Measurements from ENCODE around the gene WDR46. TPM values are rescaled to one million over a fixed set of nuclear protein-coding genes. Genes with fewer than 3 reads are reported as not detected.

Gene WDR46
- total RNA-seq, 2 experiments from 2014 or later = 63.5 to 69.4 TPM

DNA sequence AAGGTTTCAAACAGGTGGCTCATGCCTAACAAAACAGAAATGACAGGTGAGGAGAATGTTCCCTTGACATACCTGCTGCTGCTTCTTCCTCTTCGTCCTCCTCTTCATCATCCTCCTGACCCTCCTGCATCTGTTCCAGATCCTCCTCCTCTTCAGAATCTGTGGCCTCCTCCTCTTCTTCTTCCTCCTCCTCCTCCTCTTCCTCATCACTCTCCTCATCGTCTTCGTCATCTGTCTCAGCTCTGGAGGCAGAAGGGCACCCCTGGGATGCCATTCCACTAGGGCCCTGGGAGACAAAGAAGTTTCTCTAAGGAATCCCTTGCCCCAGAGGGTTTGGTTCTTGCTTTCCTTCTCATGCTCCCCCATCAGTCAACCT is 30.9 kb upstream of the WDR46 start:
- intact Hi-C loops (cut with DNase I, micrococcal nuclease) = loop anchor here (5.0 to 10.0 kb wide), 3 partner anchors 255 to 1143 kb away; partner anchors contain the start of genes AGPAT1 (in 1 of the 2), HMGA1 (in 1 of the 2) and RNF5 (in 1 of the 2)
- no peak for ATAC-seq
- Mint-ChIP-seq H3K9me3 (ENCODE audit: low read depth) (no peaks in the 10 kb centered on the region), H3K27ac (peak overlapping the region; percentile 55), H3K4me1 (peaks cover 74% of the 10 kb centered on the region), H3K36me3 (ENCODE audit: low read depth) (peaks cover 37% of the 10 kb centered on the region), H3K27me3 (no peaks in the 10 kb centered on the region), H3K4me3 (peak overlapping the region; percentile 80)
- POLR2A ChIA-PET = no interaction called here
- CTCF ChIA-PET = no interaction called here
- no peak for DNase-seq

DNA sequence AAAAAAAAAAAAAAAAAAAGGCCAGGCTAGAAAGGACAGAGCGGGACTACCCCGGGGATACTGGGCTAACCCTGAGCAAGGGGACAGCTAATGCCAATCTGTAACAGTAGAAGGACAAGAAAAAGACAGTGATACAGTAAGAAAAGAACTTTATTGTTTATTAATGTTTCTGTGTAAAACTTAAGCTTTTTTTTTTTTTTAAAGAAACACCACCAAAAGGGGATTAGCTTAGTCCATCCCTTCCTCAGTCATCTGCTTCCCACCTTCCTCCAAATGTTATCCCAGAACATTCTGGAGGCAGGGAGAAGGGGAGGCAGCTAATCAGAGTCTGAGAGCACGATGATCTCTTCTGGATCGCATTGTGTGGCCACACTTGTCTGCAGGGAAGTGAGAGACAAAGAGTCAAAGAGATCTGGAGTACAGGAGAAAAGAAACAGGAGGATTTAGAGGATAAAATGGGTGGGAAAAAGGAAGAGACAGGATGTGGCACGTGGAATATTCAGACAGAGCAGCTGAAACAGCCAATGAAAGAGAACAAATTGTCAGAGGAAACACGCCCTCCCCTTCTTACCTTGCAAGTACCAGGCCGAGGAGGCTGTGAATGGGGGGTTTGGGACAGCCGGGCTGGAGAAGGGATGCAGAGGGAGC is 29.5 kb upstream of the WDR46 start:
- no peaks in the 10 kb centered on the region for H3K27me3 Mint-ChIP-seq
- ATAC-seq = no peak
- intact Hi-C loops (cut with DNase I, micrococcal nuclease) = loop anchor here (1.0 to 10.0 kb wide), 4 partner anchors 253 to 1141 kb away; partner anchors contain the start of genes AGPAT1 (in 1 of the 2), HMGA1 (in 1 of the 2) and RNF5 (in 1 of the 2)

DNA sequence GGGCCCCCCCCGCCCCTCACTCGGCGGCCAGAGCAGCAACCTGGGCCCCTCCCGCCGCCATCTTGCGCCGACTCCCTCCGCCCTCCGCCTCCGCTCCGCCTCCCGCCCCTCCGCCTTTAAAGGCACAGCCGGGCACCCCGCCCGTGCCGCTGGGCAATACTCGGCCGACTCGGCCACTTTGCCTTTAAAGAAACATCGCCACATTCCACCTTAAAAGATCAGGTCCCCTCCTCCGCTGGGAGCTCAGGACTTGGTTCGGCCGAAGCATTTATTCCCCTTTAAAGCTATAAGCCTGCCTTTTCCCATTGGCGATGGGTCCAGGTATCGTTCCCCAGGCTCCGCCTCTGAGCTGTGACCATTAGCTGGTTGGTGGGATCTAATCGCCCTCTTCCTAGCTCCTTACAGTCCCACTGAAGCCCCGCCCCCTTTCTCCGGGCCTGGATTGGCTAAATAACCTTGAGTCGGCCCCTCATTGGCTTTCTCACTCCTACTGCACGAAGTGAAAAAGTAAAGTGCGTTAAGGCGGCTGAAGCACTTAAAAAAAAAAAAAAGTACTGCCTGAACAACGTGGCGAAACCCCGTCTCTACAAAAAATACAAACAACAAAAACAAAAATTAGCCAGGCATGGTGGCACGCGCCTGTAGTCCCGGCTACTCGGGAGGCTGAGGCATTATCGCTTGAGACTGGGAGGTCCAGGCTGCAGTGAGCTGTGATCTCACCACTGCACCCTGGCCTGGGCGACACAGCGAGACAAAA is 28.8 kb upstream of the WDR46 start, which contains the start of gene ZBTB22:
Gene ZBTB22 (minus strand): TSS at position 76 of the 757 bp plus-strand sequence. CDS start 828 bp downstream, outside the sequence.
- POLR2A ChIA-PET = interaction anchor here (0.6 to 2.0 kb wide), 11 partner anchors 18 to 1714 kb away, joined by 3 to 10 read pairs (median 5); partner anchors contain the start of genes B3GALT4, PFDN6, RGL2 and RING1
- intact Hi-C loops (cut with DNase I, micrococcal nuclease) = loop anchor here (1.0 to 10.0 kb wide), 9 partner anchors 46 to 1141 kb away; partner anchors contain the start of genes AGPAT1 (in 1 of the 2), CUTA (in 1 of the 2), HMGA1 (in 1 of the 2) and RNF5 (in 1 of the 2)
- no peaks in the 10 kb centered on the region for H3K9me3 Mint-ChIP-seq (ENCODE audit: low read depth)
- H3K36me3 Mint-ChIP-seq (ENCODE audit: low read depth) = peaks cover 48% of the 10 kb centered on the region
- CTCF ChIA-PET = interaction anchor here (0.8 to 3.0 kb wide), 9 partner anchors 12 to 100 kb away, joined by 3 to 13 read pairs (median 3); partner anchors contain the start of genes B3GALT4, CUTA and RGL2
- H3K27me3 Mint-ChIP-seq = no peaks in the 10 kb centered on the region
- H3K4me3 Mint-ChIP-seq = peak within 1 kb of the TSS; percentile 80
- ATAC-seq = peak; percentile 69
- H3K27ac Mint-ChIP-seq = peak within 1 kb of the TSS; percentile 93
- DNase-seq = peak; percentile 98
- peaks cover 70% of the 10 kb centered on the region for H3K4me1 Mint-ChIP-seq

More for the DNA sequence above, 29.5 kb upstream of the WDR46 start:
- ChIA-PET CTCF (interaction anchor here (0.9 to 3.0 kb wide), 6 partner anchors 11 to 68 kb away, joined by 3 to 13 read pairs (median 4); partner anchors contain the start of genes B3GALT4 and RGL2), POLR2A (interaction anchor here (1.0 to 2.0 kb wide), 5 partner anchors 19 to 243 kb away, joined by 3 to 10 read pairs (median 7); partner anchors contain the start of genes B3GALT4, RGL2, RING1 and RPS18)
- Mint-ChIP-seq H3K4me1 (peaks cover 72% of the 10 kb centered on the region), H3K9me3 (ENCODE audit: low read depth) (no peaks in the 10 kb centered on the region), H3K36me3 (ENCODE audit: low read depth) (peaks cover 41% of the 10 kb centered on the region), H3K27ac (peak overlapping the region; percentile 93), H3K4me3 (peak overlapping the region; percentile 80)
- no peak for DNase-seq

DNA sequence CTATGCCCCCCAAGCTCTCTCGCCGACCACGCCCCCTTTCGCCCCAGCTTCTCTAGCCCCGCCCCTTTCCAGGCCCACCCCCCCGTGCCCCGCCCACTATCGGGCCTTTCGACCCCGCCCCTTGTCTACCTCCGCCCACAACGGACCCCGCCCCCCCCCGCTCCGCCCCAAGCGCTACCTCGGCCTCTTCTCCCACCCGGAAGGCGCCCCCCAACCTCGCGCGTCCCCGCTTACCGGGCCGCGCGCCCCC is 28.3 kb upstream of the WDR46 start:
- Mint-ChIP-seq H3K9me3 (ENCODE audit: low read depth) (no peaks in the 10 kb centered on the region), H3K36me3 (ENCODE audit: low read depth) (peaks cover 52% of the 10 kb centered on the region), H3K4me3 (peak overlapping the region; percentile 80), H3K4me1 (peaks cover 73% of the 10 kb centered on the region), H3K27me3 (no peaks in the 10 kb centered on the region), H3K27ac (peak overlapping the region; percentile 63)
- ATAC-seq (no peak), DNase-seq (no peak)
- CTCF ChIA-PET = interaction anchor here (0.8 to 3.0 kb wide), 8 partner anchors 12 to 101 kb away, joined by 3 to 13 read pairs (median 3); partner anchors contain the start of genes B3GALT4, CUTA and RGL2
- intact Hi-C loops (cut with DNase I, micrococcal nuclease) = loop anchor here (1.0 to 10.0 kb wide), 8 partner anchors 45 to 1140 kb away; partner anchors contain the start of genes AGPAT1 (in 1 of the 2), CUTA (in 1 of the 2), HMGA1 (in 1 of the 2) and RNF5 (in 1 of the 2)
- POLR2A ChIA-PET = interaction anchor here (0.6 to 2.0 kb wide), 8 partner anchors 18 to 1714 kb away, joined by 3 to 10 read pairs (median 6); partner anchors contain the start of genes B3GALT4, RGL2 and RING1

DNA sequence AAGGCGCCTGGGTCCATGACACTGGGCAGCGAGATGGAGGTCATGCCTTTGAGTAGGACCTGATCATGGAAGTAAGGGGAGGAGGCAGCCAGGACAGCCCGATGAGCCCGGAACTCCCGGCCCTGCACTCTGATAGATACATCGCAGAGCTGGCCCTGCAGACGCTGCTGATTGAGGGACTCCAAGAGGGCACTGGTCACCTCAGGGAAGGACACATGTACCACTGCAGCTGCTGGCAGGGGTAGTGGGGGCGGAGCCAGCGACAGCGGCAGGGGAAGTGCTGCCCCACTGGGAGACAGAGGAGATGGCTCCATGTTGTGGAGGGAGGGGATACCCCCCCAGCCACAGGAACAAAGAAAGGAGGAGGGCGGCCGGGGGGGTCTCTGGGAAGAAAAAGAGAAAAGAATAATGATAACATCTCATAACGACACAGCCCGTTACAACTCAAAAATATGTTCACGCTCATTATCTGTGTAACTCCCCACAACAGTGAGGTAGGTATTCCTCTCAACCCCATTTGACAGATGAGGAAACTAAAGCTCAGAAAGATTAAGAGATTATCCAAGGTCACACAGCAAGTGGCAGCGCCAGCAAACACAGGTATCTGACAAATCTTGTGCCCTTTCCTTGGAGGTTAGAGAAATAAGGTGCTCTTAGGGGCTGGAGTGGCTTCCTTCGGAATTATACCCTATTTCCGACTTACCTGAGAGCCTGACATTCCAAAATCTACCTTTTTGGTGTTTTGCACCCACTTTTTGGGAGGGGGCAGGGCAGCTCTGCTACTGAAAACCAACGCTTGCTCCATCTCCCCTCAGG is 27.8 kb upstream of the WDR46 start:
- POLR2A ChIA-PET = interaction anchor here (1.0 to 2.0 kb wide), 4 partner anchors 17 to 345 kb away, joined by 5 to 10 read pairs (median 7); partner anchors contain the start of genes B3GALT4 and RGL2
- Mint-ChIP-seq H3K4me1 (peaks cover 74% of the 10 kb centered on the region), H3K36me3 (ENCODE audit: low read depth) (peaks cover 53% of the 10 kb centered on the region), H3K9me3 (ENCODE audit: low read depth) (no peaks in the 10 kb centered on the region), H3K4me3 (peak overlapping the region; percentile 80), H3K27ac (peak overlapping the region; percentile 63), H3K27me3 (no peaks in the 10 kb centered on the region)
- intact Hi-C loops (cut with DNase I, micrococcal nuclease) = loop anchor here (1.0 to 10.0 kb wide), 8 partner anchors 45 to 1140 kb away; partner anchors contain the start of genes AGPAT1 (in 1 of the 2), CUTA (in 1 of the 2), HMGA1 (in 1 of the 2) and RNF5 (in 1 of the 2)
- ATAC-seq = no peak
- CTCF ChIA-PET = interaction anchor here (0.8 to 3.0 kb wide), 3 partner anchors 11 to 101 kb away, joined by 3 to 13 read pairs (median 3); partner anchors contain the start of genes CUTA and RGL2
- DNase-seq = no peak

DNA sequence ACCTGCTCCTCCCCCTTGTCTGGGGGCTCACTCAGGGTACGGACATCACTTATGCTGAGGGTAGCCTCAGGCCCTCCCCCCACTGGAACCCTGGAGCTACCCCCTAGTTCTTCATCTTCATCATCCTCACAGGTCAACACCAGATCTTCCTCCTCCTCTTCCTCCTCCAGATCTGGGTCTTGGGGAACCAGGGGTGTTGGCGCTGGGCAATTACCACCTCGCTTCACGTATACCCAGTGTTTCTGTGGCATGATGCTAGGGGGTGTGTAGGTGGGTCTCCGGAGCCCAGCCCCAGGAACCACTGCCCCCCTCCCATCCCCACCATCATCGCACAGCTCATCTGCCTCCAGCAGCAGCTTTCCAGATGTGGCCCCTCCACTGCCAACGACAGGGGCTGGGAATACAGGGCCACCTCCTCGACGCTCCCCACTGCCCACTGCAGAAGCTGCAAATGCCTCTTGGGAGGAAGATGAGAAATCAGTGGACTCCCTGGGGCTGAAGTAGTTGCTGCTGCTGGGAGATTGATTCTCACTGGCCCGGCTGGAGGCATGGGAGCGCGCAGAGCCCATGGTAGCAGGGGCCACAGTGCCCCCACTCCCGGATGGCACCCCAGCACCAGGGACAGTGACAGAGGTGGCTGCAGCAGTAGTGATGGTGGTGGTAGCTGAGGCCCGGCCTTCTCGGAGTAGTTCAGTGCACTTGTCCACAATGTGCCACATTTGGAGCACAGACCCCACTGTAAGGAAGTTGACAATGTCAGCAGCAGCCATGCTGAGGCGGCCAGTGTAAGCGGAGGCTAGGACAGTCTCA is 27.0 kb upstream of the WDR46 start:
- ATAC-seq = no peak
- peaks cover 52% of the 10 kb centered on the region for H3K36me3 Mint-ChIP-seq (ENCODE audit: low read depth)
- no peaks in the 10 kb centered on the region for H3K27me3 Mint-ChIP-seq
- POLR2A ChIA-PET = no interaction called here
- DNase-seq = no peak
- no peaks in the 10 kb centered on the region for H3K9me3 Mint-ChIP-seq (ENCODE audit: low read depth)
- H3K4me1 Mint-ChIP-seq = peaks cover 71% of the 10 kb centered on the region
- CTCF ChIA-PET = interaction anchor here (0.6 to 3.0 kb wide), 3 partner anchors 17 to 386 kb away, joined by 3 to 13 read pairs (median 4); partner anchors contain the start of gene RGL2
- H3K27ac Mint-ChIP-seq = peak overlapping the region; percentile 31
- intact Hi-C loops (cut with DNase I, micrococcal nuclease) = loop anchor here (2.0 to 10.0 kb wide), 4 partner anchors 255 to 1139 kb away; partner anchors contain the start of genes AGPAT1 (in 1 of the 2), HMGA1 (in 1 of the 2) and RNF5 (in 1 of the 2)
- H3K4me3 Mint-ChIP-seq = peak overlapping the region; percentile 80

DNA sequence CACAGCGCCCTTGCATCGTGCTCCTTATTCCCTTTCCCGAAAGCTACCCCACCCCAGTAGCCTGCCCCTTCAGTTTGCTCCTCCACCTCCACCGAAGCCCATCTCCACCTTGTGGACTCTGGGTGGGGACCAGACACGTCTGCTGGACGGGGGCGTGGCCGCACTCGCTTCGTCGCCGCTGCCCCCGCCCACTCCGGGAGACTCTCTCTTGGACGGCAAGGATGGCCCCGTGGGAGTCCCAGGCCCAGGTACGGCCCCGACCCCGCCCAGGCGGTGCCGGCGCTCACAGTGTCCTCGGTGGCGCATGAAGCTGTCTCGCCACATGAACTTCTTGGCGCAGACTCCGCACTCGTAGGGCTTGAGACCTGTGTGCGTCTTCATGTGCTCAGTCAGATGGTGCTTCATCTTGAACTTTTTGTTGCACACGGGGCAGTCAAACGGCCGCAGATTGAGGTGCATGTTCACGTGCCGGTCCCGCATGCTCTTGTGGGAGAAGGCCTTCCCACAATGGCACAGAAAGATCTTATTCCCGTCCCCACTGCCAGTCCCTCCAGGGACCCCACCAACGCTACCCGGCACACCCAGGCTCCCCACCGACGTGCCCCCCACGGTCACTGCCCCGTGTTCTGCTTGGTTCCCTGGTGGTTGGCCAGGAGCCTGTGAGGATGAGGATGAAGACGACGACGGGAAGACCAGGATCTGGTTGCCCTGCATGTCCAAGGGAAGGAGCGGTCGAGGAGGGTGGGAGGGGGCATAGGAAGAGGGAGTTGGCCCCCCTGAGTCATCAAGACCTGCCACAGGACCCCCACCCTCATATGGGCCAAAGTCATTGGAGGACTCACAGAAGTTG is 26.1 kb upstream of the WDR46 start:
- peaks cover 65% of the 10 kb centered on the region for H3K4me1 Mint-ChIP-seq
- peaks cover 46% of the 10 kb centered on the region for H3K36me3 Mint-ChIP-seq (ENCODE audit: low read depth)
- H3K4me3 Mint-ChIP-seq = peak overlapping the region; percentile 99
- ATAC-seq (no peak), DNase-seq (peak; percentile 34)
- peak overlapping the region; percentile 98 for H3K27ac Mint-ChIP-seq
- no peaks in the 10 kb centered on the region for H3K9me3 Mint-ChIP-seq (ENCODE audit: low read depth)
- ChIA-PET CTCF (interaction anchor here (0.6 to 1.3 kb wide), 2 partner anchors 16 to 387 kb away, joined by 3 to 4 read pairs; no protein-coding TSS in a partner anchor), POLR2A (interaction anchor here (0.5 kb wide), 1 partner anchor 28 kb away, joined by 3 read pairs; no protein-coding TSS in a partner anchor)
- H3K27me3 Mint-ChIP-seq = no peaks in the 10 kb centered on the region
- intact Hi-C loops (cut with DNase I, micrococcal nuclease) = loop anchor here (1.0 to 10.0 kb wide), 9 partner anchors 26 to 1138 kb away; partner anchors contain the start of genes KIFC1 (in 2 of the 2), AGPAT1 (in 1 of the 2), HMGA1 (in 1 of the 2) and ITPR3 (in 1 of the 2)

DNA sequence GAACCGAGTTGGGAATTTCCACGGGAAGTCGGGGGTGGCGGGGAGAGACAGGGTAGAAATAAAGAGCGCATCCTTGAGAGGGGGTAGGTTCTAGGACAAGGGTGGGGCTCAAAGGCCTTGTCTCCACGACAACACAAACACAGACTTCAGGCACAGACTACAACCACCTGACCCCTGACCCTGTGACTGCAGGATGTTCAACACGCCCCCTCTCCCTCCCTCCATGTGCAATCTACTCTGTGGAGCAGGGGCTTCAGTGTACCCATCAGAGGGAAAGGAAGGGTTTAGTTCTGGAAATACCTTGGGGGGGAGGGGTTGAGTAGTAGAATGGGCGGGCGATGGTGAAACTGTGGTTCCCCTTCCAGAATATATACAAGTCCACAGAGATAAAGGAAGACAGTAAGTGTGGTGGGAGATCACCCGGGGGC is 25.5 kb upstream of the WDR46 start:
- ChIA-PET CTCF (no interaction called here), POLR2A (no interaction called here)
- Mint-ChIP-seq H3K27me3 (no peaks in the 10 kb centered on the region), H3K4me1 (peaks cover 59% of the 10 kb centered on the region), H3K9me3 (ENCODE audit: low read depth) (no peaks in the 10 kb centered on the region), H3K4me3 (peak overlapping the region; percentile 99), H3K27ac (peak overlapping the region; percentile 98), H3K36me3 (ENCODE audit: low read depth) (peaks cover 40% of the 10 kb centered on the region)
- intact Hi-C loops (cut with DNase I, micrococcal nuclease) = loop anchor here (1.0 to 10.0 kb wide), 8 partner anchors 25 to 920 kb away; partner anchors contain the start of genes KIFC1 (in 2 of the 2), HMGA1 (in 1 of the 2), ITPR3 (in 1 of the 2) and PFDN6 (in 1 of the 2)
- DNase-seq = peak; percentile 78
- ATAC-seq = peak; percentile 48
